ENCODE data around the gene PLEKHA7.

DNA sequence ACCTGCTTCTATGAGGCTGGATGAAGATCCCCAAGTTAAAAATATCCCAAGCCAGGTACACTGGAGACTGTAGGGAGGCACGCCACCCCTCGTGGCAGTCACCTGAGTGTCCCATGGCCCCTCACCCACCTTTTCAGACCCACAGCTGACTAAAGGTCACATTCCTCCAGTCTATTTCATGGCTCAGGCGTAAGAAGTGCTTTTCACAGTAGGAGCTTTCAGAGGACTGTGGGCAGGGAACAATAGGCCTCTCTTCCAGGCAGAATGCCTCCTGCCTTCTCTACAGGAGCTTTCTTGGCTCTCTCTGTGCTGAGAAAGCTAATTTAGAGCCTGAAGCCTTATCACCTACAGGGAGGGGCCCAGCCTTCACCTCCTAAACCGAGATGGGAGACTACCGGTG lies 201.9 kb downstream of the PLEKHA7 start:
- no peak for TF ChIP-seq CTCF (IDR thresholded peaks at IDR 0.05; ENCODE audit: insufficient read depth, low read length)
- no peak for TF ChIP-seq POLR2AphosphoS5 (IDR thresholded peaks at IDR 0.05; ENCODE audit: low read depth)
- TF ChIP-seq, protein P1, sequence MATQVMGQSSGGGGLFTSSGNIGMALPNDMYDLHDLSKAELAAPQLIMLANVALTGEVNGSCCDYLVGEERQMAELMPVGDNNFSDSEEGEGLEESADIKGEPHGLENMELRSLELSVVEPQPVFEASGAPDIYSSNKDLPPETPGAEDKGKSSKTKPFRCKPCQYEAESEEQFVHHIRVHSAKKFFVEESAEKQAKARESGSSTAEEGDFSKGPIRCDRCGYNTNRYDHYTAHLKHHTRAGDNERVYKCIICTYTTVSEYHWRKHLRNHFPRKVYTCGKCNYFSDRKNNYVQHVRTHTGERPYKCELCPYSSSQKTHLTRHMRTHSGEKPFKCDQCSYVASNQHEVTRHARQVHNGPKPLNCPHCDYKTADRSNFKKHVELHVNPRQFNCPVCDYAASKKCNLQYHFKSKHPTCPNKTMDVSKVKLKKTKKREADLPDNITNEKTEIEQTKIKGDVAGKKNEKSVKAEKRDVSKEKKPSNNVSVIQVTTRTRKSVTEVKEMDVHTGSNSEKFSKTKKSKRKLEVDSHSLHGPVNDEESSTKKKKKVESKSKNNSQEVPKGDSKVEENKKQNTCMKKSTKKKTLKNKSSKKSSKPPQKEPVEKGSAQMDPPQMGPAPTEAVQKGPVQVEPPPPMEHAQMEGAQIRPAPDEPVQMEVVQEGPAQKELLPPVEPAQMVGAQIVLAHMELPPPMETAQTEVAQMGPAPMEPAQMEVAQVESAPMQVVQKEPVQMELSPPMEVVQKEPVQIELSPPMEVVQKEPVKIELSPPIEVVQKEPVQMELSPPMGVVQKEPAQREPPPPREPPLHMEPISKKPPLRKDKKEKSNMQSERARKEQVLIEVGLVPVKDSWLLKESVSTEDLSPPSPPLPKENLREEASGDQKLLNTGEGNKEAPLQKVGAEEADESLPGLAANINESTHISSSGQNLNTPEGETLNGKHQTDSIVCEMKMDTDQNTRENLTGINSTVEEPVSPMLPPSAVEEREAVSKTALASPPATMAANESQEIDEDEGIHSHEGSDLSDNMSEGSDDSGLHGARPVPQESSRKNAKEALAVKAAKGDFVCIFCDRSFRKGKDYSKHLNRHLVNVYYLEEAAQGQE (IDR thresholded peaks at IDR 0.05; ENCODE audit: insufficient replicate concordance, low read depth), result no peak
